SK-N-SH treated with all-trans-retinoic acid at 6 μM for 48 hours (cell line): ENCODE data around the gene SCD5.

Source experiments
- ATAC-seq: fragments of 200-7000 bp; cut with Tn5 transposase; 3 replicates; pipeline ENCODE4 v1.9.1; 2020; ENCODE audit warnings: mild to moderate bottlenecking, moderate library complexity
- ARNTL ChIP-seq: fragments of 450-650 bp; formaldehyde crosslinking; IDR thresholded peaks from 2 replicates; pipeline ENCODE4 v1.5.0; 2020; ENCODE audit warnings: low read depth, mild to moderate bottlenecking, moderate library complexity, borderline replicate concordance
- BACH2 ChIP-seq: fragments of 250-450 bp; sonication (Bioruptor Pico); IDR thresholded peaks from 2 replicates; pipeline ENCODE4 v1.9.0; 2021; ENCODE audit warnings: mild to moderate bottlenecking, borderline replicate concordance
- CSDC2 ChIP-seq: fragments of 250-450 bp; sonication (Bioruptor Pico); IDR thresholded peaks from 2 replicates; pipeline ENCODE4 v1.5.0; 2020; ENCODE audit warnings: mild to moderate bottlenecking, moderate library complexity
- ESRRG ChIP-seq: fragments of 250-450 bp; sonication (Bioruptor Pico); IDR thresholded peaks from 2 replicates; pipeline ENCODE4 v1.6.1; 2021; ENCODE audit warnings: mild to moderate bottlenecking
- GLIS3 ChIP-seq: fragments of 250-450 bp; sonication (Bioruptor Pico); IDR thresholded peaks from 2 replicates; pipeline ENCODE4 v1.5.0; 2020; ENCODE audit warnings: mild to moderate bottlenecking, moderate library complexity
- ISL1 ChIP-seq: fragments of 250-450 bp; sonication (Bioruptor Pico); IDR thresholded peaks from 2 replicates; pipeline ENCODE4 v2.1.2; 2022; ENCODE audit warnings: mild to moderate bottlenecking, moderate library complexity
- OSR1 ChIP-seq: fragments of 250-450 bp; sonication (Bioruptor Pico); IDR thresholded peaks from 2 replicates; pipeline ENCODE4 v1.8.0; 2022; ENCODE audit warnings: moderate library complexity, mild to moderate bottlenecking, inconsistent platforms
- PPARA ChIP-seq: fragments of 250-450 bp; sonication (Bioruptor Pico); IDR thresholded peaks from 2 replicates; pipeline ENCODE4 v1.5.0; 2020; ENCODE audit warnings: mild to moderate bottlenecking, borderline replicate concordance
- RARB ChIP-seq: fragments of 250-450 bp; sonication (Bioruptor Pico); IDR thresholded peaks from 2 replicates; pipeline ENCODE4 v1.8.0; 2021; ENCODE audit warnings: mild to moderate bottlenecking, moderate library complexity
- SNAI2 ChIP-seq: fragments of 250-450 bp; sonication (Bioruptor Pico); IDR thresholded peaks from 2 replicates; pipeline ENCODE4 v1.5.0; 2020; ENCODE audit warnings: mild to moderate bottlenecking, moderate library complexity
- TCF4 ChIP-seq: fragments of 250-450 bp; sonication (Bioruptor Pico); IDR thresholded peaks from 2 replicates; pipeline ENCODE4 v1.8.0; 2021; ENCODE audit warnings: mild to moderate bottlenecking, moderate library complexity, borderline replicate concordance
- TOX ChIP-seq: fragments of 250-450 bp; sonication (Bioruptor Pico); IDR thresholded peaks from 2 replicates; pipeline ENCODE4 v1.8.0; 2021; ENCODE audit warnings: mild to moderate bottlenecking, moderate library complexity, borderline replicate concordance
- ZC3H10 ChIP-seq: fragments of 250-450 bp; sonication (Bioruptor Pico); IDR thresholded peaks from 2 replicates; pipeline ENCODE4 v1.5.1; 2021; ENCODE audit warnings: mild to moderate bottlenecking, moderate library complexity
- ZFP3 ChIP-seq: fragments of 250-450 bp; sonication (Bioruptor Pico); IDR thresholded peaks from 2 replicates; pipeline ENCODE4 v1.5.0; 2020; ENCODE audit warnings: mild to moderate bottlenecking, moderate library complexity
- ZFP30 ChIP-seq: fragments of 450-650 bp; formaldehyde crosslinking; IDR thresholded peaks from 2 replicates; pipeline ENCODE4 v1.5.0; 2022; ENCODE audit warnings: mild to moderate bottlenecking, moderate library complexity
- ZNF565 ChIP-seq: fragments of 450-650 bp; formaldehyde crosslinking; conservative IDR thresholded peaks from 2 replicates; pipeline ENCODE4 v1.5.0; 2020; ENCODE audit warnings: low read depth, mild to moderate bottlenecking, moderate library complexity
- ZNF70 ChIP-seq: fragments of 450-650 bp; formaldehyde crosslinking; IDR thresholded peaks from 2 replicates; pipeline ENCODE4 v1.5.0; 2020; ENCODE audit warnings: mild to moderate bottlenecking, moderate library complexity
- ZNF8 ChIP-seq: fragments of 450-650 bp; formaldehyde crosslinking; IDR thresholded peaks from 2 replicates; pipeline ENCODE4 v1.5.0; 2020; ENCODE audit warnings: mild to moderate bottlenecking, moderate library complexity
- TF ChIP-seq, protein P1 (sequence below): fragments of 250-450 bp; sonication (Bioruptor Pico); IDR thresholded peaks from 2 replicates; pipeline ENCODE4 v1.5.1; 2021; ENCODE audit warnings: mild to moderate bottlenecking, moderate library complexity
- TF ChIP-seq, protein P2 (sequence below): fragments of 250-450 bp; sonication (Bioruptor Pico); IDR thresholded peaks from 2 replicates; pipeline ENCODE4 v1.5.0; 2020; ENCODE audit warnings: mild to moderate bottlenecking, moderate library complexity
- TF ChIP-seq, protein P3 (sequence below): fragments of 250-450 bp; sonication (Bioruptor Pico); IDR thresholded peaks from 2 replicates; pipeline ENCODE4 v1.5.1; 2020; ENCODE audit warnings: low read depth, mild to moderate bottlenecking, moderate library complexity
- TF ChIP-seq, protein P4 (sequence below): fragments of 250-450 bp; sonication (Bioruptor Pico); IDR thresholded peaks from 2 replicates; pipeline ENCODE4 v1.8.0; 2020; ENCODE audit warnings: mild to moderate bottlenecking, moderate library complexity, borderline replicate concordance
- TF ChIP-seq, protein P5 (sequence below): fragments of 250-450 bp; sonication (Bioruptor Pico); IDR thresholded peaks from 2 replicates; pipeline ENCODE4 v1.8.0; 2021; ENCODE audit warnings: low read depth, mild to moderate bottlenecking, moderate library complexity, borderline replicate concordance

Gene SCD5

DNA sequence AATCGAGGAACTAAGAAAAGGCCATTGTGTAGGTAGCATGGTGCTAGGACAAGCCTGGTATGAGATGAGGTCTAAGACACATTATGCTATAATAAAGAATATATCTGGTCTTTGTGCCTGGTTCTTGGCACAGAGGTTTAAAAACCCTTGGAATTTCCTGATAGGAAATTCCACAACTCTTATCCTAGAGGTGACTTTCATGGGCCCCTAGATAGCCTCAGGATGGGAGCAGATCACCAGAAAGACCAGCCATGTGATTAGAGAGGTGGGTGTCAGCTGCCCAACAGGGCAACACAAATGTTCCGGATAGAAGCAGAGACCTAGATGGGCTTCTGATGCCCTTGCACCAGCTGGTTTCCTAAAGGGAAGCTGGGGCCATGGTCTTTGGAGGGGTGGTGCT, 107.2 kb downstream of the SCD5 start:
- no peak for ATAC-seq
- TF ChIP-seq ZC3H10 (CRISPR knock-in tag) (no peak), ZNF8 (CRISPR knock-in tag) (no peak), TCF4 (CRISPR knock-in tag) (no peak), ZFP3 (CRISPR knock-in tag) (no peak), OSR1 (no peak)
- TF ChIP-seq, protein P1, sequence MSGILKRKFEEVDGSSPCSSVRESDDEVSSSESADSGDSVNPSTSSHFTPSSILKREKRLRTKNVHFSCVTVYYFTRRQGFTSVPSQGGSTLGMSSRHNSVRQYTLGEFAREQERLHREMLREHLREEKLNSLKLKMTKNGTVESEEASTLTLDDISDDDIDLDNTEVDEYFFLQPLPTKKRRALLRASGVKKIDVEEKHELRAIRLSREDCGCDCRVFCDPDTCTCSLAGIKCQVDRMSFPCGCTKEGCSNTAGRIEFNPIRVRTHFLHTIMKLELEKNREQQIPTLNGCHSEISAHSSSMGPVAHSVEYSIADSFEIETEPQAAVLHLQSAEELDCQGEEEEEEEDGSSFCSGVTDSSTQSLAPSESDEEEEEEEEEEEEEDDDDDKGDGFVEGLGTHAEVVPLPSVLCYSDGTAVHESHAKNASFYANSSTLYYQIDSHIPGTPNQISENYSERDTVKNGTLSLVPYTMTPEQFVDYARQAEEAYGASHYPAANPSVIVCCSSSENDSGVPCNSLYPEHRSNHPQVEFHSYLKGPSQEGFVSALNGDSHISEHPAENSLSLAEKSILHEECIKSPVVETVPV (CRISPR knock-in tag): no peak

DNA sequence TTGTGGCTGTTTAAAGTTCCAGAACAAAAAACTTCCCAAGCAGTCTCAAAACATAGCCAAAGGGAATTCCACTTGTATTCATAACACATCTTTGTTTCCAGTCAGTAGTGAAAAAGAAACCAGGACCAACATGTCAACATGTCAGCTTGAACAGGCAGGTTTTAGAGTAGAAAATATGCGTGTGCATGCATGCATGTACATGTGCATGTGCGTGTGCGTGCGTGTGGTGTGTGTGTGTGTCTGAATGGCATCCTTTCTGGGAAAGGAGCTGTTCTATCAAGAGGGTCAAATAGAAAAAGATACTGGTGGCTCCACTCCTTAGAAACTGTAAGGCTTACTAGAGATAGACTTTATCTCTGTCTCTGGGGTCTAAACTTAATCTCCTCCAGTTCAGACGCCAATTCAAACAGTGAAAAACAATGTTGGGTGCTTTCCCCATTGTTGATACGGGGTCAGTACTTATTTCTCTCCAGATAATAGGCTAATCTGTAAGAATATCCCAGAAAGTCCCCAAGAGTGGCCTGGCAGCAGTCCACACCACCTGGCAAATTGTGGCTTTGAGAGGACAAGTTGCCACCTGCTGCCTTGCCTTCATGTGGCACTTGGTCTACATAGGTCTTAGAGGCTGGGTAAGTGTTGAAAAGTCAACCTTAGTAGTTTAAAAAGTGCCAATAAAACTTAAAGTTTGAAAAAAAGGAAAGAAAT, 110.4 kb downstream of the SCD5 start:
- TF ChIP-seq ZFP30 (CRISPR knock-in tag) (no peak), TCF4 (CRISPR knock-in tag) (no peak), TOX (CRISPR knock-in tag) (no peak), ARNTL (CRISPR knock-in tag) (no peak), BACH2 (CRISPR knock-in tag) (no peak), ZC3H10 (CRISPR knock-in tag) (no peak), RARB (no peak), ESRRG (CRISPR knock-in tag) (no peak), OSR1 (no peak), ZNF565 (CRISPR knock-in tag) (no peak), GLIS3 (no peak), CSDC2 (CRISPR knock-in tag) (no peak), SNAI2 (CRISPR knock-in tag) (no peak)
- TF ChIP-seq, protein P2, sequence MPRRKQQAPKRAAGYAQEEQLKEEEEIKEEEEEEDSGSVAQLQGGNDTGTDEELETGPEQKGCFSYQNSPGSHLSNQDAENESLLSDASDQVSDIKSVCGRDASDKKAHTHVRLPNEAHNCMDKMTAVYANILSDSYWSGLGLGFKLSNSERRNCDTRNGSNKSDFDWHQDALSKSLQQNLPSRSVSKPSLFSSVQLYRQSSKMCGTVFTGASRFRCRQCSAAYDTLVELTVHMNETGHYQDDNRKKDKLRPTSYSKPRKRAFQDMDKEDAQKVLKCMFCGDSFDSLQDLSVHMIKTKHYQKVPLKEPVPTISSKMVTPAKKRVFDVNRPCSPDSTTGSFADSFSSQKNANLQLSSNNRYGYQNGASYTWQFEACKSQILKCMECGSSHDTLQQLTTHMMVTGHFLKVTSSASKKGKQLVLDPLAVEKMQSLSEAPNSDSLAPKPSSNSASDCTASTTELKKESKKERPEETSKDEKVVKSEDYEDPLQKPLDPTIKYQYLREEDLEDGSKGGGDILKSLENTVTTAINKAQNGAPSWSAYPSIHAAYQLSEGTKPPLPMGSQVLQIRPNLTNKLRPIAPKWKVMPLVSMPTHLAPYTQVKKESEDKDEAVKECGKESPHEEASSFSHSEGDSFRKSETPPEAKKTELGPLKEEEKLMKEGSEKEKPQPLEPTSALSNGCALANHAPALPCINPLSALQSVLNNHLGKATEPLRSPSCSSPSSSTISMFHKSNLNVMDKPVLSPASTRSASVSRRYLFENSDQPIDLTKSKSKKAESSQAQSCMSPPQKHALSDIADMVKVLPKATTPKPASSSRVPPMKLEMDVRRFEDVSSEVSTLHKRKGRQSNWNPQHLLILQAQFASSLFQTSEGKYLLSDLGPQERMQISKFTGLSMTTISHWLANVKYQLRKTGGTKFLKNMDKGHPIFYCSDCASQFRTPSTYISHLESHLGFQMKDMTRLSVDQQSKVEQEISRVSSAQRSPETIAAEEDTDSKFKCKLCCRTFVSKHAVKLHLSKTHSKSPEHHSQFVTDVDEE (CRISPR knock-in tag): no peak
- TF ChIP-seq, protein P3, sequence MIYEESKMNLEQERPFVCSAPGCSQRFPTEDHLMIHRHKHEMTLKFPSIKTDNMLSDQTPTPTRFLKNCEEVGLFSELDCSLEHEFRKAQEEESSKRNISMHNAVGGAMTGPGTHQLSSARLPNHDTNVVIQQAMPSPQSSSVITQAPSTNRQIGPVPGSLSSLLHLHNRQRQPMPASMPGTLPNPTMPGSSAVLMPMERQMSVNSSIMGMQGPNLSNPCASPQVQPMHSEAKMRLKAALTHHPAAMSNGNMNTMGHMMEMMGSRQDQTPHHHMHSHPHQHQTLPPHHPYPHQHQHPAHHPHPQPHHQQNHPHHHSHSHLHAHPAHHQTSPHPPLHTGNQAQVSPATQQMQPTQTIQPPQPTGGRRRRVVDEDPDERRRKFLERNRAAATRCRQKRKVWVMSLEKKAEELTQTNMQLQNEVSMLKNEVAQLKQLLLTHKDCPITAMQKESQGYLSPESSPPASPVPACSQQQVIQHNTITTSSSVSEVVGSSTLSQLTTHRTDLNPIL: no peak
- TF ChIP-seq, protein P4, sequence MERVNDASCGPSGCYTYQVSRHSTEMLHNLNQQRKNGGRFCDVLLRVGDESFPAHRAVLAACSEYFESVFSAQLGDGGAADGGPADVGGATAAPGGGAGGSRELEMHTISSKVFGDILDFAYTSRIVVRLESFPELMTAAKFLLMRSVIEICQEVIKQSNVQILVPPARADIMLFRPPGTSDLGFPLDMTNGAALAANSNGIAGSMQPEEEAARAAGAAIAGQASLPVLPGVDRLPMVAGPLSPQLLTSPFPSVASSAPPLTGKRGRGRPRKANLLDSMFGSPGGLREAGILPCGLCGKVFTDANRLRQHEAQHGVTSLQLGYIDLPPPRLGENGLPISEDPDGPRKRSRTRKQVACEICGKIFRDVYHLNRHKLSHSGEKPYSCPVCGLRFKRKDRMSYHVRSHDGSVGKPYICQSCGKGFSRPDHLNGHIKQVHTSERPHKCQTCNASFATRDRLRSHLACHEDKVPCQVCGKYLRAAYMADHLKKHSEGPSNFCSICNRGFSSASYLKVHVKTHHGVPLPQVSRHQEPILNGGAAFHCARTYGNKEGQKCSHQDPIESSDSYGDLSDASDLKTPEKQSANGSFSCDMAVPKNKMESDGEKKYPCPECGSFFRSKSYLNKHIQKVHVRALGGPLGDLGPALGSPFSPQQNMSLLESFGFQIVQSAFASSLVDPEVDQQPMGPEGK (CRISPR knock-in tag): no peak
- TF ChIP-seq, protein P5, sequence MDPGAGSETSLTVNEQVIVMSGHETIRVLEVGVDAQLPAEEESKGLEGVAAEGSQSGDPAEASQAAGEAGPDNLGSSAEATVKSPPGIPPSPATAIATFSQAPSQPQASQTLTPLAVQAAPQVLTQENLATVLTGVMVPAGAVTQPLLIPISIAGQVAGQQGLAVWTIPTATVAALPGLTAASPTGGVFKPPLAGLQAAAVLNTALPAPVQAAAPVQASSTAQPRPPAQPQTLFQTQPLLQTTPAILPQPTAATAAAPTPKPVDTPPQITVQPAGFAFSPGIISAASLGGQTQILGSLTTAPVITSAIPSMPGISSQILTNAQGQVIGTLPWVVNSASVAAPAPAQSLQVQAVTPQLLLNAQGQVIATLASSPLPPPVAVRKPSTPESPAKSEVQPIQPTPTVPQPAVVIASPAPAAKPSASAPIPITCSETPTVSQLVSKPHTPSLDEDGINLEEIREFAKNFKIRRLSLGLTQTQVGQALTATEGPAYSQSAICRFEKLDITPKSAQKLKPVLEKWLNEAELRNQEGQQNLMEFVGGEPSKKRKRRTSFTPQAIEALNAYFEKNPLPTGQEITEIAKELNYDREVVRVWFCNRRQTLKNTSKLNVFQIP (CRISPR knock-in tag): no peak
- ATAC-seq: no peak

DNA sequence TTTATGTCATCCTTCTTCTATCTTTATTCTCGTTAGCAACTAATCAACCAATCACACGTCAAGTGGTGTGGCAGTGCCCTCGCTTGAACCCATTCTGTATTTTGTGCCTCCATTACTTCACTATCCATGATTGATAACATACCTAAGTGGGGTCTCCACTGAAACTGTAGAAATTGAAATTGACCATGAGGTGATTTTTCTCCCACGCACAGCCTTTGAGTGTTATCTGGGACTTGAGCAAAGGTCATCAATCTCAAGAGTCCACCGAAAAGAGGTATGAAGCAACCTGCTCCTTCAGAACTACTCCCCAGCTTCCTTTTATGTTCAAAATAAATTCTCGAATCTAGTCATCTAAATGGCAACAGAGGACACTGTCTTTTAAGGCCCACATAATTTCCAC, 111.1 kb downstream of the SCD5 start:
- ATAC-seq: no peak
- TF ChIP-seq PPARA (CRISPR knock-in tag) (no peak), ZNF70 (CRISPR knock-in tag) (no peak), ISL1 (CRISPR knock-in tag) (no peak), ZFP30 (CRISPR knock-in tag) (no peak), ZFP3 (CRISPR knock-in tag) (no peak), CSDC2 (CRISPR knock-in tag) (no peak), OSR1 (no peak), ZC3H10 (CRISPR knock-in tag) (no peak)
- TF ChIP-seq, protein P3: no peak
- TF ChIP-seq, protein P1 (CRISPR knock-in tag): no peak
- TF ChIP-seq, protein P5 (CRISPR knock-in tag): no peak
